Measurements from ENCODE around the gene PLXNA2. TPM values are rescaled to one million over a fixed set of nuclear protein-coding genes. Genes with fewer than 3 reads are reported as not detected.

PLXNA2 gene
- total and polyA plus RNA-seq, 7 donors: 4.4 to 33.6 (median 20.8) TPM

GRCh38 chr1:208169081-208169879, 74.9 kb downstream of the PLXNA2 start:
- TF ChIP-seq CTCF (IDR thresholded peaks at IDR 0.05): no peak
- Histone ChIP-seq H3K27me3 (ENCODE audit: insufficient read depth in 3 of 3, low read length in 2 of 3) (no peaks in the 10 kb centered on the region), H3K9me3 (no peaks in the 10 kb centered on the region), H3K4me1 (peaks cover 41% of the 10 kb centered on the region), H3K36me3 (ENCODE audit: insufficient read depth in 1 of 2, low read depth in 1 of 2) (no peaks in the 10 kb centered on the region), H3K27ac (no peak overlapping the region), H3K4me3 (no peak overlapping the region)
- DNase-seq (no peak), ATAC-seq (no peak)
- intact Hi-C loops (cut with DNase I): no loop called here
- 77 to 87% (median 82%) methylated on average over 8 of the region's 8 CpGs for WGBS, 3 donors

GRCh38 chr1:208167261-208167869, 76.8 kb downstream of the PLXNA2 start:
- H3K4me1 ChIP-seq: peaks cover 48% of the 10 kb centered on the region
- H3K4me3 ChIP-seq: no peak overlapping the region
- ATAC-seq (no peak), DNase-seq (no peak)
- H3K36me3 ChIP-seq (ENCODE audit: insufficient read depth in 1 of 2, low read depth in 1 of 2): no peaks in the 10 kb centered on the region
- WGBS, 3 donors: 80 to 82% (median 82%) methylated on average over 11 of the region's 11 CpGs
- no peak overlapping the region for H3K27ac ChIP-seq
- intact Hi-C loops (cut with DNase I): no loop called here
- no peak for TF ChIP-seq CTCF (IDR thresholded peaks at IDR 0.05)
- no peaks in the 10 kb centered on the region for H3K27me3 ChIP-seq (ENCODE audit: insufficient read depth in 3 of 3, low read length in 2 of 3)
- H3K9me3 ChIP-seq: no peaks in the 10 kb centered on the region

- Histone ChIP-seq H3K4me1 (peaks cover 48% of the 10 kb centered on the region), H3K36me3 (ENCODE audit: insufficient read depth in 1 of 2, low read depth in 1 of 2) (no peaks in the 10 kb centered on the region), H3K4me3 (no peak overlapping the region), H3K27me3 (ENCODE audit: insufficient read depth in 3 of 3, low read length in 2 of 3) (no peaks in the 10 kb centered on the region), H3K27ac (no peak overlapping the region), H3K9me3 (no peaks in the 10 kb centered on the region)
- no peak for DNase-seq
- 78 to 90% (median 79%) methylated on average over 4 of the region's 4 CpGs for WGBS, 3 donors
- TF ChIP-seq CTCF (IDR thresholded peaks at IDR 0.05): no peak
- no peak for ATAC-seq
- intact Hi-C loops (cut with DNase I): no loop called here
Observed at GRCh38 chr1:208166340-208167138, 77.6 kb downstream of the PLXNA2 start.

GRCh38 chr1:208165659-208166058, 78.5 kb downstream of the PLXNA2 start:
- H3K4me3 ChIP-seq: no peak overlapping the region
- H3K4me1 ChIP-seq: peaks cover 51% of the 10 kb centered on the region
- H3K36me3 ChIP-seq (ENCODE audit: insufficient read depth in 1 of 2, low read depth in 1 of 2): no peaks in the 10 kb centered on the region
- H3K9me3 ChIP-seq: no peaks in the 10 kb centered on the region
- no peak for TF ChIP-seq CTCF (IDR thresholded peaks at IDR 0.05)
- DNase-seq (peak in 1 of 2 donors; percentile 44), ATAC-seq (no peak)
- no peaks in the 10 kb centered on the region for H3K27me3 ChIP-seq (ENCODE audit: insufficient read depth in 3 of 3, low read length in 2 of 3)
- no peak overlapping the region for H3K27ac ChIP-seq
- intact Hi-C loops (cut with DNase I): no loop called here
- WGBS, 3 donors: 55 to 72% (median 67%) methylated on average over 6 of the region's 6 CpGs

Data from psoas muscle (tissue), 8 donors.